SK-N-SH treated with all-trans-retinoic acid at 6 μM for 48 hours (cell line): Measurements from ENCODE around the gene SYNE1.

Experiments used
- ARNTL ChIP-seq: fragments of 450-650 bp; formaldehyde crosslinking; IDR thresholded peaks from 2 replicates; pipeline ENCODE4 v1.5.0; 2020; ENCODE audit warnings: low read depth, mild to moderate bottlenecking, moderate library complexity, borderline replicate concordance
- TOX ChIP-seq: fragments of 250-450 bp; sonication (Bioruptor Pico); IDR thresholded peaks from 2 replicates; pipeline ENCODE4 v1.8.0; 2021; ENCODE audit warnings: mild to moderate bottlenecking, moderate library complexity, borderline replicate concordance
- ZC3H10 ChIP-seq: fragments of 250-450 bp; sonication (Bioruptor Pico); IDR thresholded peaks from 2 replicates; pipeline ENCODE4 v1.5.1; 2021; ENCODE audit warnings: mild to moderate bottlenecking, moderate library complexity
- ZFP30 ChIP-seq: fragments of 450-650 bp; formaldehyde crosslinking; IDR thresholded peaks from 2 replicates; pipeline ENCODE4 v1.5.0; 2022; ENCODE audit warnings: mild to moderate bottlenecking, moderate library complexity
- ZNF565 ChIP-seq: fragments of 450-650 bp; formaldehyde crosslinking; conservative IDR thresholded peaks from 2 replicates; pipeline ENCODE4 v1.5.0; 2020; ENCODE audit warnings: low read depth, mild to moderate bottlenecking, moderate library complexity
- ZNF8 ChIP-seq: fragments of 450-650 bp; formaldehyde crosslinking; IDR thresholded peaks from 2 replicates; pipeline ENCODE4 v1.5.0; 2020; ENCODE audit warnings: mild to moderate bottlenecking, moderate library complexity
- TF ChIP-seq, protein P1 (sequence below): fragments of 250-450 bp; sonication (Bioruptor Pico); IDR thresholded peaks from 2 replicates; pipeline ENCODE4 v1.5.1; 2020; ENCODE audit warnings: low read depth, mild to moderate bottlenecking, moderate library complexity

DNA sequence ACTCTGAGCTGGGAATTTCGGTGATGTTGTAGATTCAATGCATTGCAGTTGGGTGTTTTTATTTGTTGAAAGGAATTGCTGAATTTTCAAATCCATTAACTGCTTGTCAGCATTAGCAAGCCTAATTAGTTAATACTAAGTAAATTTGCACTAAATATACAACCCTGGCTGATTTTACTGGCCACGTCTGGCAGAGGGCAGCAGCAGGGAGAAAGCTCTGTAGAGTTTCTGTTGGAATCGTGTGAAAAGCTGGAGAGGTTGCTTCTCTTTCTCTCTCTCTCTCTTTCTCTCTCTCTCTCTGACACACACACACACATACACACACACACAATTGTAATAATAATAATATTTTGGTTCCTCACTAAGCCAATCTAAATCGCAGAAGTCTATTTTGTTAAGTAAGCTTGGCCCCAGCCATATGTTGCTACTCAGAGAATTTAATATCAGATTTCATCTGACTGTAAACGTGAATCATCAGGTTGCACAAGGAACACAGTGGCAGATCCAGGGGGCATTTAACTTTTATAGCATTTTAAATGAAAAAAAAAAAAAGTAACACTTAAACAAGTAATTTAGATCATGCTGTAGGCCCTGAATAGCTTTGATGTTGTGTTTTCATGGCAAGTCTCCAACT, 540.2 kb downstream of the SYNE1 start:
- TF ChIP-seq, protein P1, sequence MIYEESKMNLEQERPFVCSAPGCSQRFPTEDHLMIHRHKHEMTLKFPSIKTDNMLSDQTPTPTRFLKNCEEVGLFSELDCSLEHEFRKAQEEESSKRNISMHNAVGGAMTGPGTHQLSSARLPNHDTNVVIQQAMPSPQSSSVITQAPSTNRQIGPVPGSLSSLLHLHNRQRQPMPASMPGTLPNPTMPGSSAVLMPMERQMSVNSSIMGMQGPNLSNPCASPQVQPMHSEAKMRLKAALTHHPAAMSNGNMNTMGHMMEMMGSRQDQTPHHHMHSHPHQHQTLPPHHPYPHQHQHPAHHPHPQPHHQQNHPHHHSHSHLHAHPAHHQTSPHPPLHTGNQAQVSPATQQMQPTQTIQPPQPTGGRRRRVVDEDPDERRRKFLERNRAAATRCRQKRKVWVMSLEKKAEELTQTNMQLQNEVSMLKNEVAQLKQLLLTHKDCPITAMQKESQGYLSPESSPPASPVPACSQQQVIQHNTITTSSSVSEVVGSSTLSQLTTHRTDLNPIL (CRISPR knock-in tag), result no peak
- TF ChIP-seq ZNF565 (CRISPR knock-in tag) (no peak), ZFP30 (CRISPR knock-in tag) (no peak), TOX (no peak), ARNTL (CRISPR knock-in tag) (no peak), ZNF8 (no peak), ZC3H10 (CRISPR knock-in tag) (no peak)
